CD4-positive, alpha-beta T cell treated with Interleukin-15 for 4 hours (primary cell): ENCODE measurements around the gene QSOX1.

Experiments used
- DNase-seq: peaks from one replicate; pipeline ENCODE4 v3.0.0-alpha.2; 2020; ENCODE audit warnings: low spot score

Gene QSOX1

DNA sequence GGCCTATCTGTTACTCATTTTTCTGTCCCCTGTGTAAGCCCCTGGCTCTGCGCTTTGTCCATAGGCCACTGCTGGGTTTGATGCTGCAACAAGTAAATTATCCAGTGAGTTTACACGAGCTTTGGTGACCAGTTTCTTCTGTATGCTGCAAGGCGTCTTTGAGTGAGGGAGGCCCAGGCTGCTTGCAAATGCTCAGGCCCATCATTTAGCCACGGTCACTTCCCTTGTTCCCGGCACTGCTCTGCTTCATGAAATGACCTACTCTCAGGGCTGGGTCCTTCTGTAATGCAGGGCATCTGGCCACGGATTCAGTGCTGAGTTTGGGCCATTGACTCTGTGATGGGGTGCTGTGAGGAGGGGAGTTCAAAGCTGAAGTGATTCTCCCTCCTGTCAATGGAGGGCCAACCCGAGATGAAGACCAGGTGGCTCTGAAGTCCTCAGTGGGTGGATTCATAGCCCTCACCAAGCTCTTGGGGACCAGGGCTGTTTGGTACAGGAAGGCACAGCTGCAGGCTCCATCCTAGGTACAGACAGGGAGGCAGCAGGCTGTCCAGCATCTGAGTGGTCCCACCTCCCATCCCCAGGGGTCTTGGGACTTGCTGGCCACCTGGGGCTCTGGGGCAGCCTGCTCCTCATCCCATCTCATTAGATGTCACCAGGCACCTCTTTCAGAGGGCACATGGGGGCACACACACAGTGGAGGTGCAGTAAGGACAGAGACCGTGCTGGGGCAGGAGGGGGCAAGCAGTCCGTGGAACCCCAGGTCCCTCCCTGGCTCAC, 97.0 kb downstream of the QSOX1 start:
- no peak for DNase-seq

DNA sequence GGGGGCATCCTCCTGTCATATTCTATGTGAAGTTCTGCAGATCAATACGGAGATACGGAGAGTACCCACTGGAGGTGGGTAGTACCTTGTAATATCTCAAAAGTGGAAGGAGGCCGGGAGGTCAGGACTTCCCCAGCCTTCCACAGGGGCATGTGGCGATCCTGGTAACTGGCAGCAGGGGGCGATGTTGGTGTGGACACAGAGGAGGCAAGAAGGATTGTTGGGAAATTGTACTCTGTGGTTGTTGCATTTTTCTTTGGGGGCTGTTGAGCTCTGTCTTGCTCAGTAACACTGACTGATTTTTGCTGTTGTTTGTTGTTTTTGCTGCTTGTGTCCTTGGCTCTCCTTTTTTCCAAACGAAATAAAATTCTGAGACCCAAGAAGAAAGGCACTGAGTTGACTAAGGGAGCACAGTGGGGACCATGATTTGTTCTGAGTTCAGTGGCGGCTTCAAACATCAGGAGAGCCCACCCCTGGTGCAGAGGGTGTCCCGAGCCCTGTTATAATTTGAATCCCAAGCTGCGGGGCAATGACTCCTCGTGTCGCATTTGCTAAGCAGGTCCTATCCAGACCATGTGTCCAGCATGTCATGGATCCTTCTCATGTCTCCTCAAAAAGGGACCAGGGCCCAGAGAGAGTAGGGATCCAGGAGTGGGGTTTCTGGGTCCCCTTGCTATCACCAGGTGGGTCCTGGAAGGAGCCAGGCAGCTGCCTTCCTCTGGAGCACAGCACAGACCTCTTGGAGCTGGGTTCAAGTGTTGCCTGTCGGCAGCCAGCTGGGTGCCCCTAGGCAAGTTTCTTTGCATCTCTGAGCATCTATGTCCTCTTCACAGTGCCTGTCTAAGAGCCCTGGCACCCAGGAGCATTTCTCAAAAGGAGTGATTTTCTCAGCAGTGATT, 98.2 kb downstream of the QSOX1 start:
- DNase-seq, result peak; percentile 62
